ENCODE data around the gene AAK1.

The AAK1 gene

DNA sequence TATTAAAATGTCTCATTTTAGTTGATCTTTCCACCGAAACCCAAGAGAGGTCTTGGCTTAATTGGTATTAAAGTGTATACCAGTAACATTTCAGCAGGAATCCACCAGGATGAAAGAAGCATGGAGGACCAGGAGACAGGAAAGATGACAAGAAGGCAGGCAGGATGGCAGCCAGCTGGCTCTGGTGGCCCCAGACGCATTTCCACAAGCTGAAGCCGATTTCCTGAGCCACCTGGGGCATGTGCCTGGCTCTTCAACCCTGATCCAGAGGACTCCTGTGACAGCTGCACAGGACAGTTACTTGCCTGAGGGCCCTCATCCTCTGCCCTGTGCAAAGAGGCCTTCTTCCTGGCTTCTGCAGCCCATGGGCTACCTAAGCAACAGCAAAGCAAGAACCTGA is 149.4 kb downstream of the AAK1 start:
- DNase-seq (ENCODE audit: extremely low read depth, low read depth) = no peak
- TF ChIP-seq, protein P1, sequence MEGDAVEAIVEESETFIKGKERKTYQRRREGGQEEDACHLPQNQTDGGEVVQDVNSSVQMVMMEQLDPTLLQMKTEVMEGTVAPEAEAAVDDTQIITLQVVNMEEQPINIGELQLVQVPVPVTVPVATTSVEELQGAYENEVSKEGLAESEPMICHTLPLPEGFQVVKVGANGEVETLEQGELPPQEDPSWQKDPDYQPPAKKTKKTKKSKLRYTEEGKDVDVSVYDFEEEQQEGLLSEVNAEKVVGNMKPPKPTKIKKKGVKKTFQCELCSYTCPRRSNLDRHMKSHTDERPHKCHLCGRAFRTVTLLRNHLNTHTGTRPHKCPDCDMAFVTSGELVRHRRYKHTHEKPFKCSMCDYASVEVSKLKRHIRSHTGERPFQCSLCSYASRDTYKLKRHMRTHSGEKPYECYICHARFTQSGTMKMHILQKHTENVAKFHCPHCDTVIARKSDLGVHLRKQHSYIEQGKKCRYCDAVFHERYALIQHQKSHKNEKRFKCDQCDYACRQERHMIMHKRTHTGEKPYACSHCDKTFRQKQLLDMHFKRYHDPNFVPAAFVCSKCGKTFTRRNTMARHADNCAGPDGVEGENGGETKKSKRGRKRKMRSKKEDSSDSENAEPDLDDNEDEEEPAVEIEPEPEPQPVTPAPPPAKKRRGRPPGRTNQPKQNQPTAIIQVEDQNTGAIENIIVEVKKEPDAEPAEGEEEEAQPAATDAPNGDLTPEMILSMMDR (IDR thresholded peaks at IDR 0.05; ENCODE audit: low read depth, low read length) = no peak

DNA sequence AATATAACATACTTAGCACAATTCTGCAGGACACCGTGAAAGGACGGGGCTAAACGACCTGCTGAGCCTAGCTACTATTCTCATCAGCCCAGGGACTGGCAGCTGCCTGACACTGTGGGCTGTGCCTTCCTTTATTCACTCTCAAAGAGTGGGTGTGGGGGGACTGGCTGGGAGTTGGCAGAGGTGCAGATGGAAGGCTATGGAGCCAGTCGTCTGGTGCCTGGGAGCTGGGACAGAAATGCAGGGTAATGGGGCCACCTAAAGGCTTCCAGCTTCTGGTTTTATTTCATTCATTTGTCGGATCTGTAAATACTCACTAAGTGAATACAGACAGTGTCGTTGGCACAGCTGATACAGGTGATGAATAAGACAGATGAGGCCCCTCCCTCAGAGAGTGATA is 150.3 kb downstream of the AAK1 start:
- TF ChIP-seq, protein P1 (IDR thresholded peaks at IDR 0.05; ENCODE audit: low read depth, low read length) = no peak
- DNase-seq (ENCODE audit: extremely low read depth, low read depth) = no peak

DNA sequence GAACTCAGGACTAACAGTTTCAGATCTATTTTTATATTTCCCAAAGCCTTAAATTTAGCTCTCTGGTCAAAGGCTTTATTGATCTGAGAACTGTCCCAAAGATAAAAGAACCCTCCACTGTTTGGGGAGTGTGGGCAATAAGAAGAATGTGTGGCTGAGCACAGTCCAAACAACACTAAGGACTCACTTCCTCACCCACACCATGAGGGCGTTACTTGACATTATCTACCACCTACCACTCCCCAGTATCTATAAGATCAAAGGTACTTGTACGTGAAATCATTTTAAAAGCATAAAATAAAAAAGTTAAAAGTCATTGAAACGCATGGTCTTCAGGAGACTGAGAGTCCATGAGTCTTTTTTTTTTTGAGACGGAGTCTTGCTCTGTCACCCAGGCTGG is 151.7 kb downstream of the AAK1 start:
- no peak for DNase-seq (ENCODE audit: extremely low read depth, low read depth)
- TF ChIP-seq, protein P1 (IDR thresholded peaks at IDR 0.05; ENCODE audit: low read depth, low read length) = no peak

DNA sequence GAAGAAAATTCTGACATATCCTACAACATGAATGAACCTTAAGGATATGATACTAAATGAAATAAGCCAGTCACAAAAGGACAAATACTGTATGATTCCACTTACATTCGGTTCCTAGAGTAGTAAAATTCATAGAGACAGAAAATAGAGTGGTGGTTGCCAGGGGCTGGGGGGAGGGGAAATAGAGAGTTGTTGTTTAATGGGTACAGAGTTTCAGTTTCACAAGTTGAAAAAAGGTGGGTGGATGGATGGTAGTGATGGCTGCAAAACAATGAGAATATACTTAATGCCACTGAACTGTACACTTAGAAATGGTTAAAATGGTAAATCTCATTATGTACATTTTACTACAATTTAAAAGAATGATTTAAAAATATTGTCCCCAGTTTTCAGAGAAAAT is 153.1 kb downstream of the AAK1 start:
- no peak for DNase-seq (ENCODE audit: extremely low read depth, low read depth)
- TF ChIP-seq, protein P1 (IDR thresholded peaks at IDR 0.05; ENCODE audit: low read depth, low read length) = no peak

DNA sequence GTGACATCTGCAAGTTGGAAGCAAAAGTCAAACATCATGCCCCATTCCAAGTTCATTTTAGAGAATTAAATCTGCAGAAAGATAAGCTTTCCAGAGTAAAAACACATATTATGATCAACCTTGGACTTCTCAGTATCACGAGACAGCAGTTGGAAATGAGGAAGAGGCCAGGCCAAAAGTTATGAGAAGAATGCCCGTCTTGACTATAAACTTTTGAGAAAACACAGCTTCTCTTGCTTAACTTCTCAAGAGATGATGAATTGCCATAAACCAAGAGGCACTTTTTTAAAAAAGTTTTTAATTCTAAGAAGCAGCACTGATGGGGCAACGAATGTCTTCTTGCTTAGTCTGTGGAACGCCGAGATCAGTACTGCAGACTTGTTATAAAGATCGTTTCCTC is 153.7 kb downstream of the AAK1 start:
- TF ChIP-seq, protein P1 (IDR thresholded peaks at IDR 0.05; ENCODE audit: low read depth, low read length) = no peak
- no peak for DNase-seq (ENCODE audit: extremely low read depth, low read depth)

DNA sequence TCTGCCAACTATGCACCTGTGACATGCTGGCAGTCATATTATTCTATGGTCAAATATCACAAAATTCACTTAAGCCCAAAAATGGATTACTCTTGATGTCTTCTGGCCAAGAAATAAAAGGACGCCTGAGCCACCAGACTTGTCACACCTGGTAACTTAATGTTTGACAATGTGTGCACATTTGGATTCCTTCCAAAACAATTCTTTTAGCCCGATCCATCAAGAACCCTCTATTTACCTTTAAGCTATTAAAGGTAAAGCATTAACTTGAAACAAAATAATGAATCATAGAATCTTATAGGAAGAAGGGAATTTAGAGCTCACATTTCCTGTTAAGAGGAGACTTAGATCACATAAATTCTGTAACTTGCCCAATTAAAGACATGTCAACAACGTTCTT is 159.8 kb downstream of the AAK1 start:
- TF ChIP-seq, protein P1 (IDR thresholded peaks at IDR 0.05; ENCODE audit: low read depth, low read length) = no peak
- DNase-seq (ENCODE audit: extremely low read depth, low read depth) = no peak

DNA sequence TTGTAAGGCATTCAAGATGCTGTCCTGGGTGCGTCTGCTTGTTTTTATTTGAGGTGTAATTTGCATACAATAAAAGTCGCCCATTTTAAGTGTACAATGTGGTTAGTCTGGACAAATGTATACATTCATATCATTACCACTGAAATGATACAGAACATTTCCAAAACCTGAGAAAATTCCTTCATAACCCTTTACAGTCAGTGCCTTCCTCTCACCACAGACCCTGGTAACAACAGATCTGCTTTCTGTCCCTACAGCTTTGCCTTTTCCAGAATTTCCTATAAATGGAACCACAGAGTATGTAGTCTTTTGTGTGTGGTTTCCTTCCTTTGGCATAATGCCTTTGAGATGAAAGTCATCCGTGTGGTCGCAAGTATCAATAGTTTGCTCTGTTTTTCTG is 160.5 kb downstream of the AAK1 start:
- DNase-seq (ENCODE audit: extremely low read depth, low read depth) = no peak
- TF ChIP-seq, protein P1 (IDR thresholded peaks at IDR 0.05; ENCODE audit: low read depth, low read length) = no peak
